ENCODE results near the gene MBD5. TPM values are rescaled to one million over a fixed set of nuclear protein-coding genes. Genes with fewer than 3 reads are reported as not detected.

Gene MBD5
- total RNA-seq, 1 experiment from 2014 or later, result 8.5 TPM

DNA sequence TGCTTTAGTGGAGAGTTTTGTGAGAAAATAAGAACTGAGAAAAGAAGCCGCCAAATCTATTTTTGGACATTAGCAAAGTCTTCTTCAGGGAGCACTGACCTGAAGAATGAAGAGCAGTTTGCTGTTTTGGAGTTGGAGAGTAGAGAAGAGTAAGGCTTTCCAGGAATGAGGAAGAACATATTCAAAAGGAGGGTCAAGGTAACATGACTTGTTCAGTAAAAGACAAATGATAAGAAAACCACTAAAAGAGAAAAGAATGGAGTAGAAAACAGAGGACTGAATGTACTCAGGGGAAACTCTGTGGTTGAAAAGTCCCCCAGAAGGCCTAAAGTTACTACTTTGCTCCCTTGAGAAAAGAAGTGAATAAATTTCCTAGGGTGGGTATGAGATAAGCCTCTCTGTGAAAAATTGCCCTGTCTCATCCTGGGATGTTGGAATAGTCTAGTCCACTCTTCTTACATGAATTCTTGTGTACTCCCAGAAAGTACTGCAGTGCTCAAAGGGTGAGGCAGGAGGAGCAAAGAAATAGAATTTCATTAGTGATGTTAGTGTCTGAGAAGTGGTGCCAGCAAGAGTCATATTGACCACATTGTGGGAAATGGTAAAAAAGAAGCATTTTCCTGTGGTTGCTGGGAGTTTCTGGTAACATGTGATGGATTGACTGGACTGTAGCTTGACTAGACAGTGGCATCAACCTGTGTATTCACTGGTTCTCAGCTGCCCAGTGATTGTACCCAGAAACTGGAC is 27.8 kb downstream of the MBD5 start:
- ATAC-seq, result peak; percentile 27
- Histone ChIP-seq H3F3A (ENCODE audit: low read length, unreplicated experiment) (no peaks in the 10 kb centered on the region), H3K9me2 (replicated peaks; ENCODE audit: low read length) (no peaks in the 10 kb centered on the region), H3K4me1 (ENCODE audit: insufficient read depth, low read length) (peaks cover 6% of the 10 kb centered on the region; the same call in 1 of the 2 replicates), H3K27me3 (ENCODE audit: low read length) (no peaks in the 10 kb centered on the region), H3K36me3 (ENCODE audit: low read depth, low read length) (no peaks in the 10 kb centered on the region), H3K9me3 (ENCODE audit: low read length) (no peaks in the 10 kb centered on the region), H4K20me1 (ENCODE audit: low read length) (no peaks in the 10 kb centered on the region), H2AFZ (ENCODE audit: low read length) (no peak overlapping the region), H3K27ac (ENCODE audit: low read length) (no peak overlapping the region), H3K4me3 (ENCODE audit: low read length) (no peak overlapping the region), H3K79me2 (ENCODE audit: low read length) (no peaks in the 10 kb centered on the region), H3K9ac (ENCODE audit: low read length) (no peak overlapping the region), H3K4me2 (ENCODE audit: low read length) (no peak overlapping the region)
- no peak for TF ChIP-seq EZH2phosphoT487 (IDR thresholded peaks at IDR 0.05; ENCODE audit: borderline replicate concordance, low read length)
- TF ChIP-seq, protein P1, sequence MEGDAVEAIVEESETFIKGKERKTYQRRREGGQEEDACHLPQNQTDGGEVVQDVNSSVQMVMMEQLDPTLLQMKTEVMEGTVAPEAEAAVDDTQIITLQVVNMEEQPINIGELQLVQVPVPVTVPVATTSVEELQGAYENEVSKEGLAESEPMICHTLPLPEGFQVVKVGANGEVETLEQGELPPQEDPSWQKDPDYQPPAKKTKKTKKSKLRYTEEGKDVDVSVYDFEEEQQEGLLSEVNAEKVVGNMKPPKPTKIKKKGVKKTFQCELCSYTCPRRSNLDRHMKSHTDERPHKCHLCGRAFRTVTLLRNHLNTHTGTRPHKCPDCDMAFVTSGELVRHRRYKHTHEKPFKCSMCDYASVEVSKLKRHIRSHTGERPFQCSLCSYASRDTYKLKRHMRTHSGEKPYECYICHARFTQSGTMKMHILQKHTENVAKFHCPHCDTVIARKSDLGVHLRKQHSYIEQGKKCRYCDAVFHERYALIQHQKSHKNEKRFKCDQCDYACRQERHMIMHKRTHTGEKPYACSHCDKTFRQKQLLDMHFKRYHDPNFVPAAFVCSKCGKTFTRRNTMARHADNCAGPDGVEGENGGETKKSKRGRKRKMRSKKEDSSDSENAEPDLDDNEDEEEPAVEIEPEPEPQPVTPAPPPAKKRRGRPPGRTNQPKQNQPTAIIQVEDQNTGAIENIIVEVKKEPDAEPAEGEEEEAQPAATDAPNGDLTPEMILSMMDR (conservative IDR thresholded peaks at IDR 0.05; ENCODE audit: low read depth, low read length), result no peak
- CTCF ChIA-PET, result no interaction called here
- POLR2A ChIA-PET (ENCODE audit: unreplicated experiment), result no interaction called here
- no peak for DNase-seq
- BruUV-seq (replicated peaks), result no TSS peak
- intact Hi-C loops (cut with micrococcal nuclease), result no loop called here

DNA sequence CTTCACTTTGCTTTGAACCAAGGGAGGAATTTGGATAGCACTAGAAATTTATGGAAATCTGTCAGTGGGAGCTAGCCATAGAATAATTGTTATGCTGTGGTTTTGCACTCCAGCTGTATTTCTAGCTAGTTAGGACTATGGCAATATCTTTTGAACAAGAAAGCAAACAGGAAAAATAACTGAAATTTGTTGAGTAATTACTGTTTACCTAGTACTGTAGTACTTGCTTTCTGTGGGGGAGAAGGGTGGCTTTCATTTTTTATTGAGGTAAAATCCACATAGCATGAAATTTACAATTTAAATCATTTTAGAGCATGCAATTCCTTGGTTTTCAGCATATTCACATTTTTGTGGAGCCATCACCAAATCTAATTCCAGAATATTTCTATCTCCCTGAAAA is 28.4 kb downstream of the MBD5 start:
- no TSS peak for BruUV-seq (replicated peaks)
- H3F3A ChIP-seq (ENCODE audit: low read length, unreplicated experiment), result no peaks in the 10 kb centered on the region
- H3K9me2 ChIP-seq (replicated peaks; ENCODE audit: low read length), result no peaks in the 10 kb centered on the region
- H3K4me3 ChIP-seq (ENCODE audit: low read length), result no peak overlapping the region
- no peak overlapping the region for H2AFZ ChIP-seq (ENCODE audit: low read length)
- TF ChIP-seq EZH2phosphoT487 (IDR thresholded peaks at IDR 0.05; ENCODE audit: borderline replicate concordance, low read length) (no peak), EZH2 (IDR thresholded peaks at IDR 0.05; ENCODE audit: low read length, unreplicated experiment) (no peak)
- TF ChIP-seq, protein P1 (conservative IDR thresholded peaks at IDR 0.05; ENCODE audit: low read depth, low read length), result no peak
- no peak overlapping the region for H3K27ac ChIP-seq (ENCODE audit: low read length)
- H3K79me2 ChIP-seq (ENCODE audit: low read length), result no peaks in the 10 kb centered on the region
- no peak for DNase-seq
- no peaks in the 10 kb centered on the region for H3K4me1 ChIP-seq (ENCODE audit: insufficient read depth, low read length)
- H3K9ac ChIP-seq (ENCODE audit: low read length), result no peak overlapping the region
- no peaks in the 10 kb centered on the region for H3K36me3 ChIP-seq (ENCODE audit: low read depth, low read length)
- ATAC-seq, result peak; percentile 50
- no peak overlapping the region for H3K4me2 ChIP-seq (ENCODE audit: low read length)
- H3K27me3 ChIP-seq (ENCODE audit: low read length), result no peaks in the 10 kb centered on the region
- ChIA-PET CTCF (no interaction called here), POLR2A (ENCODE audit: unreplicated experiment) (no interaction called here)
- no peaks in the 10 kb centered on the region for H3K9me3 ChIP-seq (ENCODE audit: low read length)
- intact Hi-C loops (cut with micrococcal nuclease), result no loop called here
- no peaks in the 10 kb centered on the region for H4K20me1 ChIP-seq (ENCODE audit: low read length)

DNA sequence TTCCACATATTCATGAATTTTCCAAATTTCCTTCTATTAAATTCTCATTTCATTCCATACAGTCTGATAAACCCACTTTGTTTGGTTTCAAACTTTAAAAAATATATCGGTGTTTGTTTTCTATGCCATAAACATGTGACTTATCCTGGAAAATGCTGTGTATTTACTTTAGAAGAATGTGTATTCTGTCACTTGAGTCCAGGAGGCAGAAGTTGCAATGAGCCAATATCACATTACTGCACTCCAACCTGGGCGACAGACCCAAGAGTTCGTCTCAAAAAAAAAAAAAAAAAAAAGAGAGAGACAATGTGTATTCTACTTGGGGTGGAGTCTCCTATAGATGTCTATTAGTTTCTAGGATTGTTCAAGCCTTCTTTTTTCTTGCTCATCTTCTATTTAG is 31.8 kb downstream of the MBD5 start:
- no peaks in the 10 kb centered on the region for H3K9me3 ChIP-seq (ENCODE audit: low read length)
- no peak overlapping the region for H2AFZ ChIP-seq (ENCODE audit: low read length)
- no peaks in the 10 kb centered on the region for H3K9me2 ChIP-seq (replicated peaks; ENCODE audit: low read length)
- H3K9ac ChIP-seq (ENCODE audit: low read length), result no peak overlapping the region
- ATAC-seq (peak; percentile 67), DNase-seq (no peak)
- H3K4me3 ChIP-seq (ENCODE audit: low read length), result no peak overlapping the region
- intact Hi-C loops (cut with micrococcal nuclease), result no loop called here
- no peaks in the 10 kb centered on the region for H3K36me3 ChIP-seq (ENCODE audit: low read depth, low read length)
- no peaks in the 10 kb centered on the region for H3K79me2 ChIP-seq (ENCODE audit: low read length)
- H3K4me1 ChIP-seq (ENCODE audit: insufficient read depth, low read length), result no peaks in the 10 kb centered on the region
- no peak overlapping the region for H3K27ac ChIP-seq (ENCODE audit: low read length)
- POLR2A ChIA-PET (ENCODE audit: unreplicated experiment), result no interaction called here
- H3K27me3 ChIP-seq (ENCODE audit: low read length), result no peaks in the 10 kb centered on the region
- H3K4me2 ChIP-seq (ENCODE audit: low read length), result no peak overlapping the region
- no peaks in the 10 kb centered on the region for H4K20me1 ChIP-seq (ENCODE audit: low read length)
- TF ChIP-seq, protein P1 (conservative IDR thresholded peaks at IDR 0.05; ENCODE audit: low read depth, low read length), result no peak
- TF ChIP-seq EZH2phosphoT487 (IDR thresholded peaks at IDR 0.05; ENCODE audit: borderline replicate concordance, low read length) (no peak), EZH2 (IDR thresholded peaks at IDR 0.05; ENCODE audit: low read length, unreplicated experiment) (no peak)
- CTCF ChIA-PET, result no interaction called here
- no TSS peak for BruUV-seq (replicated peaks)
- no peaks in the 10 kb centered on the region for H3F3A ChIP-seq (ENCODE audit: low read length, unreplicated experiment)
